HepG2 (cell line): Measurements from ENCODE around the gene SDK1. TPM values are rescaled to one million over a fixed set of nuclear protein-coding genes. Genes with fewer than 3 reads are reported as not detected.

ENCODE experiments used
- ATAC-seq: fragments of 200-7000 bp; cut with Tn5 transposase; 3 replicates; pipeline ENCODE4 v1.9.1; 2020; ENCODE audit warnings: mild to moderate bottlenecking, moderate library complexity
- BruUV-seq: library from RNA; stranded (reverse); fragments of 400-500 nt; replicated peaks from 2 replicates; lab custom pipeline; 2021; lab: Mats Ljungman, UMichigan
- CTCF ChIA-PET: fragments of 300-600 bp; formaldehyde crosslinking; extraction: SDS; loops from one replicate; lab custom pipeline; 2021; ENCODE audit warnings: low total read pairs, inconsistent platforms, low intra/inter-chr PET ratio; lab: Yijun Ruan, JAX
- POLR2A ChIA-PET: fragments of 350-600 bp; sonication (Branson Sonifier 250); formaldehyde crosslinking; loops from one replicate; lab custom pipeline; 2020; ENCODE audit warnings: antibody characterized with exemption, inconsistent platforms; lab: Yijun Ruan, JAX
- DNase-seq: peaks from one replicate; pipeline ENCODE4 v3.0.0-alpha.2; 2015; ENCODE audit warnings: low spot score
- FAIRE-seq: peaks from 3 replicates; lab custom pipeline; 2011; peaks lifted over from hg19 to GRCh38; lab: Jason Lieb, UNC
- H2AFZ ChIP-seq: one replicate; pipeline ENCODE4 v1.6.1; 2011; ENCODE audit warnings: low read length, inconsistent platforms
- H3K27ac ChIP-seq: fragments of 300-600 bp; 3 replicates; pipeline ENCODE4 v1.8.0; 2011; ENCODE audit warnings: mixed run types, mild to moderate bottlenecking, mixed read lengths, low read length, inconsistent platforms; ENCODE audit not compliant: insufficient read depth; ENCODE audit errors: extremely low read length
- H3K27me3 ChIP-seq, 2 experiments: fragments of 200-600 bp in 1 of 2; 2 replicates in 1 of 2; 3 replicates in 1 of 2; pipeline versions ENCODE4 v1.6.0 to v1.8.0; 2011; ENCODE audit warnings: low read length in 2 of 2, mild to moderate bottlenecking in 2 of 2, moderate library complexity in 2 of 2, inconsistent platforms in 1 of 2; ENCODE audit not compliant: insufficient read depth in 2 of 2, control insufficient read depth in 1 of 2
- H3K36me3 ChIP-seq, 2 experiments: fragments of 200-600 bp in 1 of 2; replicated peaks in 1 of 2; 2 replicates in 1 of 2; 3 replicates in 1 of 2; pipeline versions ENCODE4 v1.5.1 to v1.8.0; 2011; ENCODE audit warnings: low read length in 2 of 2, inconsistent platforms in 1 of 2; ENCODE audit not compliant: insufficient read depth in 2 of 2, control insufficient read depth in 1 of 2
- H3K4me1 ChIP-seq: 2 replicates; pipeline ENCODE4 v1.5.1; 2012; ENCODE audit warnings: low read length, inconsistent platforms; ENCODE audit not compliant: insufficient read depth
- H3K4me2 ChIP-seq: 2 replicates; pipeline ENCODE4 v1.6.0; 2011; ENCODE audit warnings: low read depth, low read length, inconsistent platforms
- H3K4me3 ChIP-seq, 3 experiments: fragments of 200-600 bp in 1 of 3; sonication (generic), shearing (Covaris generic) in 1 of 3; replicated peaks in 1 of 3; 2 replicates each; pipeline ENCODE4 v1.5.1; 2011 to 2016; ENCODE audit warnings: low read length in 3 of 3, inconsistent platforms in 2 of 3, low read depth in 2 of 3, mild to moderate bottlenecking in 2 of 3, control low read depth in 1 of 3, mixed read lengths in 1 of 3; ENCODE audit not compliant: insufficient read depth in 1 of 3
- H3K79me2 ChIP-seq: one replicate; pipeline ENCODE4 v1.6.1; 2011; ENCODE audit warnings: low read length, inconsistent platforms; ENCODE audit not compliant: insufficient read depth
- H3K9ac ChIP-seq: 2 replicates; pipeline ENCODE4 v1.6.0; 2011; ENCODE audit warnings: mild to moderate bottlenecking, low read depth, low read length, inconsistent platforms; ENCODE audit not compliant: insufficient read depth
- H3K9me3 ChIP-seq: 2 replicates; pipeline ENCODE4 v1.5.1; 2012; ENCODE audit warnings: mild to moderate bottlenecking, low read length
- H4K20me1 ChIP-seq: 2 replicates; pipeline ENCODE4 v1.6.0; 2011; ENCODE audit warnings: inconsistent platforms, mild to moderate bottlenecking, low read length, moderate library complexity; ENCODE audit not compliant: insufficient read depth
- ATRX ChIP-seq: sonication (generic); formaldehyde crosslinking; IDR thresholded peaks from 2 replicates; pipeline ENCODE4 v1.4.0; 2020; ENCODE audit warnings: missing genetic modification reagents, borderline replicate concordance
- EHMT2 ChIP-seq: fragments of 200-600 bp; sonication (generic); IDR thresholded peaks from 2 replicates; pipeline ENCODE4 v1.7.0; 2017; ENCODE audit warnings: antibody characterized with exemption, low read depth, low read length, borderline replicate concordance
- HMGXB3 ChIP-seq: sonication (generic); formaldehyde crosslinking; IDR thresholded peaks from 2 replicates; pipeline ENCODE4 v1.4.0; 2020; ENCODE audit warnings: missing genetic modification reagents, borderline replicate concordance
- MTERF4 ChIP-seq: sonication (generic); formaldehyde crosslinking; IDR thresholded peaks from 2 replicates; pipeline ENCODE4 v1.8.0; 2023; ENCODE audit warnings: mild to moderate bottlenecking, missing genetic modification reagents
- NFAT5 ChIP-seq: sonication (generic); formaldehyde crosslinking; IDR thresholded peaks from 2 replicates; pipeline ENCODE4 v1.4.0; 2020; ENCODE audit warnings: missing genetic modification reagents
- PITX1 ChIP-seq: sonication (generic); formaldehyde crosslinking; IDR thresholded peaks from 2 replicates; pipeline ENCODE4 v1.5.1; 2020; ENCODE audit warnings: mild to moderate bottlenecking, missing genetic modification reagents
- RARA ChIP-seq: IDR thresholded peaks from 2 replicates; pipeline ENCODE4 v1.6.1; 2016; ENCODE audit warnings: missing genetic modification reagents, missing compliant biosample characterization
- SMC3 ChIP-seq: IDR thresholded peaks from 2 replicates; pipeline ENCODE4 v1.6.1; 2011; ENCODE audit warnings: low read length, improper control_type of control experiment
- SYNCRIP ChIP-seq: fragments of 200-400 bp; formaldehyde crosslinking; IDR thresholded peaks from 2 replicates; pipeline ENCODE4 v1.6.1; 2018; ENCODE audit warnings: mild to moderate bottlenecking, low read depth, low read length; ENCODE audit not compliant: insufficient read depth
- ZNF124 ChIP-seq: sonication (generic); formaldehyde crosslinking; IDR thresholded peaks from 2 replicates; pipeline ENCODE4 v1.4.0; 2020; ENCODE audit warnings: missing genetic modification reagents
- ZNF382 ChIP-seq: sonication (generic); formaldehyde crosslinking; IDR thresholded peaks from 2 replicates; pipeline ENCODE4 v1.5.0; 2020; ENCODE audit warnings: missing genetic modification reagents, mild to moderate bottlenecking, borderline replicate concordance
- ZNF414 ChIP-seq: sonication (generic); formaldehyde crosslinking; IDR thresholded peaks from 2 replicates; pipeline ENCODE4 v1.5.0; 2020; ENCODE audit warnings: missing genetic modification reagents
- ZNF556 ChIP-seq: sonication (generic); formaldehyde crosslinking; IDR thresholded peaks from 2 replicates; pipeline ENCODE4 v1.4.0; 2020; ENCODE audit warnings: mild to moderate bottlenecking, missing genetic modification reagents, borderline replicate concordance
- WGBS: methylation state at CpG from one replicate; pipeline ENCODE4 v1.1.6; 2017; ENCODE audit warnings: low lambda C conversion rate; 5-methylcytosine and 5-hydroxymethylcytosine counted together
- in situ Hi-C: cut with HindIII; loops from 2 replicates; pipeline ENCODE4 v1.10.0; 2017; ENCODE audit warnings: low pct_unique_long_range_greater_than_20kb; ENCODE audit not compliant: extremely low pct_ligation_motif_present
- intact Hi-C: fragments of 100-400 bp; cut with micrococcal nuclease; formaldehyde crosslinking; loops from one replicate; pipeline ENCODE4 v1.10.0; 2022; ENCODE audit not compliant: unreplicated experiment
- polyA plus RNA-seq, 8 experiments: library from polyadenylated mRNA; depleted of rRNA in 3 of 8; stranded (reverse) in 7 of 8; unstranded in 1 of 8; fragments of >200 nt; fragmentation: Illumina TruSeq in 4 of 8; extraction: Trizol in 4 of 8; gene quantifications; 2 replicates each; pipeline versions ENCODE4 v1.2.1 to v1.2.3, GENCODE V29; 2011 to 2016; ENCODE audit warnings: low read depth in 4 of 8, missing spikeins in 1 of 8, mixed read lengths in 1 of 8; ENCODE audit not compliant: insufficient read depth in 1 of 8
- total RNA-seq, 5 experiments: library from RNA; depleted of rRNA; stranded (reverse); fragments of >200 nt; fragmentation: Illumina TruSeq; extraction: Trizol; gene quantifications; 2 replicates each; pipeline ENCODE4 v1.2.3, GENCODE V29; 2016; ENCODE audit warnings: low read depth in 1 of 5

SDK1 gene
- total and polyA plus RNA-seq, 2 of the 13 experiments (the other 11 are each of a cell fraction or from before 2014, with no cell fraction given) = 0.35 to 2.4 TPM

GRCh38 chr7:4196121-4196819 lies 895.2 kb downstream of the SDK1 start:
- CTCF ChIA-PET = no interaction called here
- TF ChIP-seq ZNF382 (CRISPR knock-in tag) (no peak), SMC3 (no peak), PITX1 (no peak), SYNCRIP (no peak), MTERF4 (CRISPR knock-in tag) (no peak), ATRX (CRISPR knock-in tag) (no peak), EHMT2 (no peak), ZNF414 (CRISPR knock-in tag) (no peak), RARA (no peak), ZNF124 (no peak), HMGXB3 (CRISPR knock-in tag) (no peak), NFAT5 (no peak), ZNF556 (CRISPR knock-in tag) (no peak)

More at GRCh38 chr7:4196121-4196819, 895.2 kb downstream of the SDK1 start:
- Histone ChIP-seq H3K4me3 (no peak overlapping the region), H2AFZ (no peak overlapping the region), H3K4me1 (no peaks in the 10 kb centered on the region), H3K79me2 (no peaks in the 10 kb centered on the region), H3K27me3 (no peaks in the 10 kb centered on the region), H3K36me3 (no peaks in the 10 kb centered on the region), H3K9me3 (peaks cover 5% of the 10 kb centered on the region; the same call in 1 of the 2 replicates), H4K20me1 (no peaks in the 10 kb centered on the region), H3K4me2 (no peak overlapping the region), H3K9ac (no peak overlapping the region), H3K27ac (no peak overlapping the region)
- no peak for ATAC-seq
- in situ Hi-C loops (no loop called here), intact Hi-C loops (no loop called here)
- WGBS = 75% methylated on average over 13 of the region's 15 CpGs
- no peak for FAIRE-seq
- no TSS peak for BruUV-seq
- DNase-seq = no peak
- POLR2A ChIA-PET = no interaction called here
